HG03460 (cell line): ENCODE results near the gene SYT15B.
"Not testable (repeated sequence)": the region's sequence is repeated elsewhere in the genome, so short reads cannot be mapped to it uniquely, and the experiment has no call there.

Experiments
- ATAC-seq: cut with Tn5 transposase; IDR thresholded peaks from one replicate; pipeline ENCODE4 v1.9.1; 2021; ENCODE audit not compliant: unreplicated experiment

The SYT15B gene

DNA sequence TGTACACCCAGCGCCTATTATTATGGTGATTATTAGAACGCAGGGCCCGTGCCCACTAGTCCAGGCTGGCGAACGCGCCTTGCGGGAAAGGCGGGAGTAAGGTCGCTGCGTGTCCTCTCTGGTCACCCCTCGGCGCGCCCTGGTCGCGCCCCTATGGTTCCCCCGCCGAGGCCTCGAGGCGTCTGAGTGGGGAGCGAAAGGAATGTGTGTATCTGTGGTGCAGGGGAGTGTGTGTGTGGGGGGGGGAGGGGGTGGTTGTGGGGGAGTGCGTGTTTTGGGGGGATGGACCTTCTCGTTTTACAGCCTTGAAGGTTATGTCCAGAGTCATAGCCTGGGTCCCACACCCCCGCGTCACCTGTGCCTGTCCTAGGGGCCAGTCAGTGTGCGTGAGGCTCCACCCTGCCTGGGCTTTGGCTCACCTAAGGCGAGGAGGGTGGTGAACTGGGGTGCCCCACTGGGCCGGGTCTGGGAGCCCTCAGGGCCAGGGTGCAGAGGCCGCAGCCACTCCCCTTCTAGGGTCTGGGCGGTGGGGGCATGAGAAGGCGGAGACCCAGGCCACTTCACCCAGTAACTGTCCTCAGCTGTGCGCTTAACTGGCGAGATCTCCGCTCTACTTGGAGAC lies at the start of gene SYT15B:
TSS of gene SYT15B (minus strand) at position 39 of the 622 bp plus-strand sequence. CDS start 952 bp downstream, outside the sequence.
- not testable (repeated sequence) for ATAC-seq

GRCh38 chr10:47779590-47779989 lies 16.2 kb upstream of the SYT15B start:
- ATAC-seq: not testable (repeated sequence)

DNA sequence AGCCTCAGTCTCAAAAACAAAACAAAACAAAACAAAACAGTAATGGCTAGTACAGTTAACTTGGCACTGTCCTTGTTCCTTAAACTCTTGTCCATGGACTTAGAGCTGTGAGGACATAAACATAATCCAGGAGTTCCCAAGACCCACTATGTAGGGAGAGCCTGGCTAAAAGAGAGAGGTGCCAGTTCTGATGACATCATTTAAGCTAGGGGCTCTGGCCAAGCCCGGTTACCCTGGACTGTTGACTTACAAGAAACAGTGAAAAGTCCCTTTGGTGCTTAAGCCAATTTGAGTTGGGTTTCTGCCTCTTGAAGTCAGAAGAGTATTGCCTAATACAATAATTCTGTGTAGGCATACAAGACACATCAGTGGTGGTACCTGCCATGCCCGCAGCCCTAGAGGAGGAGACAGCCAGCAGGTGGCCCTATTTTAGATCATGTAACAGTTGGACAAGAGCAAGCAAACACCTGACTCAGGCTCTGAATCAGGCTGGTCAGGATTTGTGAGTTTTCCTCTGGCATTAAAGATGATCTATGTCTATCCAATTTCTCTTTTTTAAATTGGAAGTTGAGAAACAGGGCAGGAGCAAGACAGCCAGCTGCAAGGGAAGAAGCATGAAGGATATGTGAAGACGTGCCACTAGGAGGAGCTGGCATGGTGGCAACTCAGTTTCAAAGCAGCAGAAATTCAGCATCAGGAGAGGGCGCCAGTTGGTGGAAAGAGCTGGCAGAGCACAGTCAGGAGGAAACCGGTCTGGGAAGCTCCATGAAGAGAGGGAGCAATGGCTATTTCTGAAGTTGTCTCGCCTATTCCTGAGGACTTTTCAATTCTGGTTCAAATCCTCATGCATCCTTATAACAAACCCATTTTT lies 12.2 kb upstream of the SYT15B start:
- not testable (repeated sequence) for ATAC-seq

GRCh38 chr10:47770745-47771144 lies 7.4 kb upstream of the SYT15B start:
- not testable (repeated sequence) for ATAC-seq

GRCh38 chr10:47768578-47769115 lies 5.3 kb upstream of the SYT15B start:
- ATAC-seq: not testable (repeated sequence)

DNA sequence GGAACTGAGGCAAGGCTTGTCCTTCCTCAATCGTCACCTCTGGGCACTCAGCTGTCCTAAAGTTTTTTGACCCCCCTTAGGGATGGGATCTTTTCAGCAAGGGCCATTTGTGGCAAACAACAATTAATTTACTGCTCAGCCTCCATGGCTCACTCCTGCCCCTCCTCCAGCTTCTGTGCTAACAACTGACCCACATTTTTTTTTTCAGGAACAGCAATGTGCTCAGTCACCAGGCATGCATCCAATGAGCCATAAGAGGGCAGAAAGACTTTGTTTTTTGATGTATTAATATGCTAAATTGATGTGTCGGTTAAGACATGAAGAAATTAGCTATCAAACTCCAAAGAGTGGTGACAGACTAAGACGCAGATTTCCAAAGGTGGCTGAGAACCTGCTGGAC lies 4.7 kb upstream of the SYT15B start:
- not testable (repeated sequence) for ATAC-seq

- not testable (repeated sequence) for ATAC-seq
Measured at GRCh38 chr10:47767236-47767635, 3.8 kb upstream of the SYT15B start.

GRCh38 chr10:47765232-47765631 lies 1.8 kb upstream of the SYT15B start:
- ATAC-seq: not testable (repeated sequence)

GRCh38 chr10:47762674-47763553 lies 478 bp downstream of the SYT15B start:
- ATAC-seq: not testable (repeated sequence)

DNA sequence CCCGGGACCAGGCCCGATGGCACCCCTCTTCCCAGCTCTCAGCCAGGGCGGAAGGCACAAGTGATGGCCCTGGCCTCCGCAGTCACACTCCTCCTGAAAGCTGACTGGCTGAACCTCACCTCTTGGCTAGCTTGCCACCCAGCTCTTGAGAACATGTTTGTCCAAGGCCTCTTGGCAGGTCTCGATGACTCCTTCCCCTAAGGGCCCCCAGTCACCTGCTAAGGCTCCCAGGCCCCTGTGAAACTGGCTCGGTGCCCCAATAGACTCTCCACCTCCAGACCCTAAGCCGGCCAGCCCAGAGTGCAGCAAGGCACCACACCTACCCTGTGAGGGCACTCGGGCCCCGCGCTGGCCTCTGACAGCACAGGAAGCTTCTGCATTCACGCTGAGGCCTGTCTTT lies 4.5 kb downstream of the SYT15B start:
- ATAC-seq: not testable (repeated sequence)

- not testable (repeated sequence) for ATAC-seq
Measured at GRCh38 chr10:47756169-47756568, 7.2 kb downstream of the SYT15B start.

GRCh38 chr10:47753871-47754270 lies 9.5 kb downstream of the SYT15B start:
- ATAC-seq: not testable (repeated sequence)

GRCh38 chr10:47753176-47753575 lies 10.2 kb downstream of the SYT15B start:
- ATAC-seq: not testable (repeated sequence)

DNA sequence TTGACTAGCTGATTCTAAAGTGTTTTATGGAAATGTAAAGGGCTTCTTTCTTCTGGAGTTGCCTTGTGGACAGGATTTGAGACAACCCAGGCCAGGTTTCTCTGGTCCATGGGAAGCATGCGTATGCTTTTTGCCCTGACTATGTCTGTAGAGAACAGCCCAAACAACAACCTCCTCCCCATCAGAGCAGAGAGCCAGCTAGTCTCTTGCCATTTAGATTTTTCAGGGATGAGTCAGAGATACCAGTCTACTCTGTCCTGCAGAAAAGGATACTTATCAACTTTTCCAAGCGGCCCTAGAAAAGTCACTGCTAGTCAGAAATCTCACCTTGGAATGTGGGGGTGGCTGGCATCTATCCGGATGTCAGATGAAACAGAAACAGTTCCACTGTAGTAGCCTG lies 11.6 kb downstream of the SYT15B start:
- ATAC-seq: not testable (repeated sequence)

- not testable (repeated sequence) for ATAC-seq
Measured at GRCh38 chr10:47750360-47750759, 13.0 kb downstream of the SYT15B start.

DNA sequence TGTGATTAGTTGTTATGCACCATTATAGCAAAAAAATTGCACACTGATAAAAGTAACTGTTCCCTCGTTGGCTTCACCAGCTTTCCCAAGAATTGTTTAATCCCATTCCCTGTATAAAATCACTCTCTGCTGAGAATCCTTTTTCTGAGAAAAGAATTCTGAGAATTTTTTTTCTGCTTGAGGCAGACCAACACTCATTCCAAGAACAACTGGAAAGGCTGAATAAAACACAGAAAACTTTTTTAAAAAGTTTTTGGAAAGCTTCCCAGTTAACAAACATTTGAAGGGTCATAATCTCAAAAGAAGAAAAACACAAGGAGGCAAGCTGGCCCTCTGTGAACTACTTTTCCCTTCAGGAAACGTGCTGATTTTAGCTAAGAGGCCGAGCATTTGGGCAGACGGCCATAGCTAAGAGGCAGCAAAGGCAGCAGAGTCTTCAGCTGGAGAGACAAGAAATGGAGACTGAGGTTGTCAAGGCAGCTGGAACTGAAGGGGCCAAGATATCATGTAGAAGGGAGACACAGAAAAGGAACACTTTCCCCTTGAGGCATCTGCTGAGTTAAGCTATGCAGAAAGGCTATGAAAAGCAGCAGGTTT lies 16.5 kb downstream of the SYT15B start:
- ATAC-seq: not testable (repeated sequence)

- ATAC-seq: not testable (repeated sequence)
Measured at GRCh38 chr10:47744881-47745280, 18.5 kb downstream of the SYT15B start.

DNA sequence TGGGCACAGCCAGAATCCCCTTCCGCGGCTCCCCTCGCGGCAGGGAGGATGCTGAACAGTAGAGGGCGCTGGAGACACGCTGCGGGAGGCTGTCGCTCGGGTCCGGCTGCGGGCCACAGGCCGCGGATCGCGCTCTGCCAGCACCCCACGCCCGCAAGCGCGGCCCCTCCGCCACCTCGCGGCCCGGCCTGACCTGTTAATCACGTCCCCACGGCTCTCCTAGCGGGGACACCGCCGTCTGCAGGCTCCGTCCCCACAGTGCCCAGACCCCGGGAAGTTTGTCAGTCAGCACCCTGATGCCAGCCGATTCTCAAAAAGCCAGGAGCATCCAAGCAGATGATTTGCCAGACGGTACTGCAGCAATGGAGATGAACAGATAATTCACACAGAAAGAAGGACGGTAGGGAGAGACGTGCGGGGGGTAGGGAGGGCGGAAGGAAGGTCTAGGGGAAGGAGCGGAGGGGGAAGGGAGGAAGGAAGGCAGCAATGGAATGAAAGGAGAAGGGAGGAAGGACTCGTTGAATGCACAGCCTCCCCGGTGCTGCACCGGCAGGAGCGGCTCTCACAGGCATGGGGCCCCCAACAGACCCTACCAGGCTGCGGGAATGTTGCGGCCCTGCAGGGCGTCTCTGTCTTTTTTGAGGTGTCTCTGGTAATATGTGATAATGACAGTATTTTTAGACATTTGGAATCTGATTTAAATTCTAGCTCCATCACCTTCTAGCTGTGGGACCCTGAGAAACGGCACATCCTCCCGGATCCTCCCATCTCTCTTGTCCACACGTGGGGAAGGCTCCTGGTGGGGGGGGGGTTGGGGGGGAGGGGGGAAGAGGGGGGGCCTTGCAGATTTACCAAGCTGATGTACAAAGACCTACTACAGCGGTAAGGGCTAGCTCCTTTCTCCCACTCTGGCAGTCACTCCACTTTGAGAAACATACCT lies 19.5 kb downstream of the SYT15B start:
- peak; percentile 81 for ATAC-seq

GRCh38 chr10:47740868-47741267 lies 22.5 kb downstream of the SYT15B start:
- ATAC-seq: peak; percentile 57
